Breast epithelium (tissue), 3 donors: ENCODE data around the gene DCDC2B.

Experiments used
- POLR2A ChIP-seq: fragments of 450-650 bp; IDR thresholded peaks from one replicate; pipeline ENCODE4 v1.6.1; 2016; ENCODE audit warnings: antibody characterized with exemption, mild to moderate bottlenecking, moderate library complexity
- POLR2AphosphoS5 ChIP-seq, 3 donors: sonication (generic); formaldehyde crosslinking; IDR thresholded peaks; one replicate each; pipeline ENCODE4 v1.6.1; 2017; ENCODE audit warnings: antibody characterized with exemption in 3 of 3
- TF ChIP-seq, protein P1 (sequence below), 3 donors: fragments of 450-650 bp; IDR thresholded peaks; one replicate each; pipeline ENCODE4 v1.5.1; 2016 to 2017; ENCODE audit warnings: antibody characterized with exemption in 3 of 3, mild to moderate bottlenecking in 3 of 3, moderate library complexity in 3 of 3

DNA sequence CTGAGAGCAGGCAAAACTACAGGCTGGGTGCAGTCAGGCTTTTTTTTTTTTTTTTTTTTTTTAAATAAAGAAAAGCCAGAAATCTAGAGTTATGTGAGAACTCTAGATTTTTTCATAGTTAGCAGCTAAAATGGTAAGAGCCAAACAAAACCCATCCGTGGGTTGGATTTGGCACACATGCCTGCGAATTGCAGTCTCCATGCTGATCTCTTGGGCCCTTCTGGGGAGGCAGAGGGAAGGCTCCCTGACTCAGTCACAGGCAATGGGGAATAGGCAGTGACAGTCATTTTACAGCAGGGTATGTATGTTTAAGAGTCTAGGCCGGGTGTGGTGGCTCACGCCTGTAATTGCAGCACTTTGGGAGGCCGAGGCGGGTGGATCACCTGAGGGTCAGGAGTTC, 26.8 kb upstream of the DCDC2B start:
- TF ChIP-seq, protein P1, sequence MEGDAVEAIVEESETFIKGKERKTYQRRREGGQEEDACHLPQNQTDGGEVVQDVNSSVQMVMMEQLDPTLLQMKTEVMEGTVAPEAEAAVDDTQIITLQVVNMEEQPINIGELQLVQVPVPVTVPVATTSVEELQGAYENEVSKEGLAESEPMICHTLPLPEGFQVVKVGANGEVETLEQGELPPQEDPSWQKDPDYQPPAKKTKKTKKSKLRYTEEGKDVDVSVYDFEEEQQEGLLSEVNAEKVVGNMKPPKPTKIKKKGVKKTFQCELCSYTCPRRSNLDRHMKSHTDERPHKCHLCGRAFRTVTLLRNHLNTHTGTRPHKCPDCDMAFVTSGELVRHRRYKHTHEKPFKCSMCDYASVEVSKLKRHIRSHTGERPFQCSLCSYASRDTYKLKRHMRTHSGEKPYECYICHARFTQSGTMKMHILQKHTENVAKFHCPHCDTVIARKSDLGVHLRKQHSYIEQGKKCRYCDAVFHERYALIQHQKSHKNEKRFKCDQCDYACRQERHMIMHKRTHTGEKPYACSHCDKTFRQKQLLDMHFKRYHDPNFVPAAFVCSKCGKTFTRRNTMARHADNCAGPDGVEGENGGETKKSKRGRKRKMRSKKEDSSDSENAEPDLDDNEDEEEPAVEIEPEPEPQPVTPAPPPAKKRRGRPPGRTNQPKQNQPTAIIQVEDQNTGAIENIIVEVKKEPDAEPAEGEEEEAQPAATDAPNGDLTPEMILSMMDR (IDR thresholded peaks at IDR 0.05): no peak
- TF ChIP-seq POLR2AphosphoS5 (IDR thresholded peaks at IDR 0.05): no peak
- no peak for TF ChIP-seq POLR2A
